ENCODE measurements around the gene SYNJ2.

SYNJ2 gene

GRCh38 chr6:157999168-158000051 is 17.7 kb downstream of the SYNJ2 start:
- DNase-seq (ENCODE audit: low read depth), result no peak

GRCh38 chr6:158000530-158001307 is 19.1 kb downstream of the SYNJ2 start:
- DNase-seq (ENCODE audit: low read depth), result no peak

GRCh38 chr6:158002249-158002950 is 20.7 kb downstream of the SYNJ2 start:
- no peak for DNase-seq (ENCODE audit: low read depth)

- peak; percentile 85 for DNase-seq (ENCODE audit: low read depth)
Measured at GRCh38 chr6:158002951-158003853, 21.5 kb downstream of the SYNJ2 start.

GRCh38 chr6:158003910-158004700 is 22.4 kb downstream of the SYNJ2 start:
- DNase-seq (ENCODE audit: low read depth), result no peak

- DNase-seq (ENCODE audit: low read depth), result no peak
Measured at GRCh38 chr6:158004701-158005095, 23.0 kb downstream of the SYNJ2 start.

GRCh38 chr6:158005626-158006180 is 24.0 kb downstream of the SYNJ2 start:
- DNase-seq (ENCODE audit: low read depth), result no peak

- DNase-seq (ENCODE audit: low read depth), result no peak
Measured at GRCh38 chr6:158006331-158006730, 24.7 kb downstream of the SYNJ2 start.

GRCh38 chr6:158006821-158007570 is 25.3 kb downstream of the SYNJ2 start:
- no peak for DNase-seq (ENCODE audit: low read depth)

- no peak for DNase-seq (ENCODE audit: low read depth)
Measured at GRCh38 chr6:158008864-158009113, 27.1 kb downstream of the SYNJ2 start.

- DNase-seq (ENCODE audit: low read depth), result peak; percentile 83
Measured at GRCh38 chr6:158009114-158009891, 27.6 kb downstream of the SYNJ2 start.

GRCh38 chr6:158009935-158010585 is 28.4 kb downstream of the SYNJ2 start:
- no peak for DNase-seq (ENCODE audit: low read depth)

- no peak for DNase-seq (ENCODE audit: low read depth)
Measured at GRCh38 chr6:158010591-158011477, 29.2 kb downstream of the SYNJ2 start.

GRCh38 chr6:158011478-158011920 is 29.8 kb downstream of the SYNJ2 start:
- no peak for DNase-seq (ENCODE audit: low read depth)

GRCh38 chr6:158011980-158012566 is 30.4 kb downstream of the SYNJ2 start:
- no peak for DNase-seq (ENCODE audit: low read depth)

- DNase-seq (ENCODE audit: low read depth), result no peak
Measured at GRCh38 chr6:158013904-158014504, 32.3 kb downstream of the SYNJ2 start.
